SK-MEL-5 (cell line): Measurements from ENCODE around the gene COL8A2. TPM values are rescaled to one million over a fixed set of nuclear protein-coding genes. Genes with fewer than 3 reads are reported as not detected.

Source experiments
- DNase-seq: peaks from one replicate; pipeline ENCODE4 v3.0.0-alpha.2; 2016; ENCODE audit warnings: low read depth, low spot score
- in situ Hi-C: cut with HindIII; loops from 2 replicates; pipeline ENCODE4 v1.10.0; 2016; ENCODE audit warnings: low sequenced_read_pairs, high pct_unique_total_duplicates, low pct_unique_long_range_greater_than_20kb
- total RNA-seq: library from RNA; depleted of rRNA; stranded (reverse); fragments of >200 nt; shearing (Covaris generic); gene quantifications from 2 replicates; pipeline ENCODE4 v1.2.3, GENCODE V29; 2014; rRNA removed

COL8A2 gene
- total RNA-seq, 1 experiment from 2014 or later = 0.11 TPM

- no peak for DNase-seq
- in situ Hi-C loops = no loop called here
These were observed 71.0 kb downstream of the COL8A2 start for GRCh38 chr1:36053978-36054377.

DNA sequence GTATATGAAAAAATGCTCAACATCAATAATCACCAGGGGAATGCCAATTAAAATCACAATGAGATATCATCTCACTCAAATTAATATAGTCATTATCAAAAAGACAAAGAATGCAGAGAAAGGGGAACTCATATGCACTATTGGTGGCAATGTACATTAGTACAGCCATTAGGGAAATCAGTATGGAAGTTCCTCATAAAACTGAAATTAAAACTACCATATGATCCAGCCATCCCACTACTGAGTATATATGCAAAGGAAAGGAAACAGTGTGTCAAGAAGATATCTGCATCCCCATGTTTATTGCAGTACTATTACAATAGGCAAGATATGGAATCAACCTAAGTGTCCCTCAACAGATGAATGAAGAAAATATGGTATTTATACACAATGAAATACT, 73.2 kb downstream of the COL8A2 start:
- no peak for DNase-seq
- in situ Hi-C loops = no loop called here

Other genes with a start within 250 kb of the COL8A2 start
- 10.1 and 13.4 TPM in 2 replicates for gene AGO1, start 242.0 kb downstream of the COL8A2 start, total RNA-seq
- 11.7 and 13.1 TPM in 2 replicates for gene AGO3, start 194.1 kb downstream of the COL8A2 start, total RNA-seq
- not detected in 2 replicates for gene TEKT2, start 41.1 kb downstream of the COL8A2 start, total RNA-seq
- 26.8 and 28.9 TPM in 2 replicates for gene ADPRS, start 36.3 kb downstream of the COL8A2 start, total RNA-seq
- gene TRAPPC3, start 24.3 kb upstream of the COL8A2 start, total RNA-seq = 84.9 and 89.6 TPM in 2 replicates
- 43.2 and 45.8 TPM in 2 replicates for gene MAP7D1, start 30.9 kb upstream of the COL8A2 start, total RNA-seq
- gene THRAP3, start 99.2 kb upstream of the COL8A2 start, total RNA-seq = 63.2 and 65.1 TPM in 2 replicates
- 0.11 and 0.98 TPM in 2 replicates for gene SH3D21, start 181.1 kb upstream of the COL8A2 start, total RNA-seq
- 2.8 and 5.2 TPM in 2 replicates for gene EVA1B, start 198.4 kb upstream of the COL8A2 start, total RNA-seq